Measurements from ENCODE around the gene N4BP3.

N4BP3 gene

DNA sequence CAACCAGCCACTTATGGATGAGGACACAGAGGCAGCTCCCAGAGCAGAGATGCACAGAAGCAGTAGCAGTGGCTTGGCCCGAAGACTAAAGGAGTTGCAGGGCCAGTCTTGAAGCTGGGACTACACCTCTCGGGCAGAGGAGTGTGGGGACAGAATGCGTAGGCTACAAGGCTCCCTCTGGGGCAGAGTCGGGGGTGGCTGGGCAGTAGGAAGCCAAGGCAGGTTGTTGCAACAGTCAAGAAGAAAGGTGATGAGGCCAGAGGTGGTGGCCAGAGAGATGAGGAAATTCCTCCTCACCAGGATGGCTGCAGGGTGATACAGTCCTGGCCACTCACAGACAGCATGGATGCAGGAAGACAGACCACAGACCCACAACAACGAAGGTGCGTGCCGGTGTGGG, 4.9 kb upstream of the N4BP3 start:
- Histone ChIP-seq H3K36me3 (ENCODE audit: low read length) (no peaks in the 10 kb centered on the region), H4K20me1 (ENCODE audit: low read depth, low read length) (no peaks in the 10 kb centered on the region), H3F3A (ENCODE audit: insufficient read depth) (peaks cover 13% of the 10 kb centered on the region), H3K4me2 (ENCODE audit: low read depth, low read length, poor library complexity, severe bottlenecking) (no peak overlapping the region), H3K27ac (ENCODE audit: low read depth, low read length) (no peak overlapping the region), H3K9me2 (replicated peaks; ENCODE audit: insufficient read depth, low read length) (no peaks in the 10 kb centered on the region), H2AFZ (ENCODE audit: low read depth, low read length, severe bottlenecking) (no peak overlapping the region), H3K27me3 (ENCODE audit: low read length) (no peaks in the 10 kb centered on the region), H3K79me2 (ENCODE audit: insufficient read depth, low read length) (no peaks in the 10 kb centered on the region), H3K9me3 (ENCODE audit: insufficient read depth, low read length) (no peaks in the 10 kb centered on the region), H3K4me3 (ENCODE audit: insufficient read depth, low read length, poor library complexity, severe bottlenecking) (no peak overlapping the region), H3K9ac (ENCODE audit: low read length) (no peak overlapping the region)
- TF ChIP-seq EZH2phosphoT487 (conservative IDR thresholded peaks at IDR 0.05; ENCODE audit: low read length) = no peak
- TF ChIP-seq, protein P1, sequence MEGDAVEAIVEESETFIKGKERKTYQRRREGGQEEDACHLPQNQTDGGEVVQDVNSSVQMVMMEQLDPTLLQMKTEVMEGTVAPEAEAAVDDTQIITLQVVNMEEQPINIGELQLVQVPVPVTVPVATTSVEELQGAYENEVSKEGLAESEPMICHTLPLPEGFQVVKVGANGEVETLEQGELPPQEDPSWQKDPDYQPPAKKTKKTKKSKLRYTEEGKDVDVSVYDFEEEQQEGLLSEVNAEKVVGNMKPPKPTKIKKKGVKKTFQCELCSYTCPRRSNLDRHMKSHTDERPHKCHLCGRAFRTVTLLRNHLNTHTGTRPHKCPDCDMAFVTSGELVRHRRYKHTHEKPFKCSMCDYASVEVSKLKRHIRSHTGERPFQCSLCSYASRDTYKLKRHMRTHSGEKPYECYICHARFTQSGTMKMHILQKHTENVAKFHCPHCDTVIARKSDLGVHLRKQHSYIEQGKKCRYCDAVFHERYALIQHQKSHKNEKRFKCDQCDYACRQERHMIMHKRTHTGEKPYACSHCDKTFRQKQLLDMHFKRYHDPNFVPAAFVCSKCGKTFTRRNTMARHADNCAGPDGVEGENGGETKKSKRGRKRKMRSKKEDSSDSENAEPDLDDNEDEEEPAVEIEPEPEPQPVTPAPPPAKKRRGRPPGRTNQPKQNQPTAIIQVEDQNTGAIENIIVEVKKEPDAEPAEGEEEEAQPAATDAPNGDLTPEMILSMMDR (IDR thresholded peaks at IDR 0.05; ENCODE audit: insufficient read depth, low read length, poor library complexity, severe bottlenecking) = no peak

DNA sequence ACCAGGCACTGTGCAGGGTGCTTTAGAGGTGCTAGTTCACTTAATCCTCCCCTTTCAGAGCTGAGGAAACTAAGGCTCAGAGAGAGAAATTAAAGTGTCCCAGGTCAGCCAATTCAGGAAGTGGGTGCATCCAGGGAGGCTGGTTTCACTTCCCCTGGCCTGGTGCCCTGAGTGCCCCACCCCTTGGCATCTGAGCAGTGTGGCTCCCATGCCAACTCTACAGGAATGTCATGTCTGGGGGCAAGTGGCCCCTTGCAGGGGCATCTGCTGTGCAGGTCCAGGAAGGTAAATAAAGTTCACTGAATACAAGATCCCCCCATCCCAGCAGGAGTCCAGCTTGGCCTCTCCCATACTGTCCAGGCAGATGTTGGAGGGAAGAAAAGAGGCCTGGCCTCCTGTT, 4.4 kb upstream of the N4BP3 start:
- Histone ChIP-seq H3K27ac (ENCODE audit: low read depth, low read length) (no peak overlapping the region), H4K20me1 (ENCODE audit: low read depth, low read length) (no peaks in the 10 kb centered on the region), H3K36me3 (ENCODE audit: low read length) (no peaks in the 10 kb centered on the region), H3K9me2 (replicated peaks; ENCODE audit: insufficient read depth, low read length) (no peaks in the 10 kb centered on the region), H3K27me3 (ENCODE audit: low read length) (no peaks in the 10 kb centered on the region), H2AFZ (ENCODE audit: low read depth, low read length, severe bottlenecking) (no peak overlapping the region), H3K4me3 (ENCODE audit: insufficient read depth, low read length, poor library complexity, severe bottlenecking) (no peak overlapping the region), H3K79me2 (ENCODE audit: insufficient read depth, low read length) (peaks cover 2% of the 10 kb centered on the region; the same call in 1 of the 2 replicates), H3K4me2 (ENCODE audit: low read depth, low read length, poor library complexity, severe bottlenecking) (no peak overlapping the region), H3K9ac (ENCODE audit: low read length) (no peak overlapping the region), H3F3A (ENCODE audit: insufficient read depth) (peaks cover 13% of the 10 kb centered on the region), H3K9me3 (ENCODE audit: insufficient read depth, low read length) (no peaks in the 10 kb centered on the region)
- no peak for TF ChIP-seq EZH2phosphoT487 (conservative IDR thresholded peaks at IDR 0.05; ENCODE audit: low read length)
- TF ChIP-seq, protein P1 (IDR thresholded peaks at IDR 0.05; ENCODE audit: insufficient read depth, low read length, poor library complexity, severe bottlenecking) = no peak

DNA sequence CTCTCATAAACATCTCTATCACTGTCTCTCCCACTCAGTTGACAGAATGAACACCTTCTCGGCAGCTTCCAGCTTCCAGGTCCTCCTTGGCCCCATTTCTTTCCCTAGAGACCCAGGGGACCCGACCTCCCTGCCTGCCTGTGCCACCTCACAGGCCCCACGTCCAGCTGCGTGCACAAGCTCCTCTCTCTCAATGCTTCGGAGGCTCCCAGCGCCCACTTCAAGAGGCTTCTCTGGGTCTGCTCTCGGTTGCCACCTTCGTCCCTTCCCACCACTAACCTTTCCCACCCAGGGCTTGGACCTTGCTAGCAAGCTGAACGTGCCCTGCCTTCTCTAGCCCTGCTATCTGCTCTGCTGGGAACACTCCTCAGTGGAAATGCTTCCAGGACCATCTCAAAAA, 2.8 kb upstream of the N4BP3 start:
- Histone ChIP-seq H3K36me3 (ENCODE audit: low read length) (no peaks in the 10 kb centered on the region), H3K27ac (ENCODE audit: low read depth, low read length) (no peak overlapping the region), H4K20me1 (ENCODE audit: low read depth, low read length) (no peaks in the 10 kb centered on the region), H3K9me2 (replicated peaks; ENCODE audit: insufficient read depth, low read length) (no peaks in the 10 kb centered on the region), H3K4me2 (ENCODE audit: low read depth, low read length, poor library complexity, severe bottlenecking) (no peak overlapping the region), H3K9me3 (ENCODE audit: insufficient read depth, low read length) (no peaks in the 10 kb centered on the region), H3K79me2 (ENCODE audit: insufficient read depth, low read length) (peaks cover 14% of the 10 kb centered on the region; the same call in 1 of the 2 replicates), H3K9ac (ENCODE audit: low read length) (no peak overlapping the region), H3K4me3 (ENCODE audit: insufficient read depth, low read length, poor library complexity, severe bottlenecking) (no peak overlapping the region), H3K27me3 (ENCODE audit: low read length) (no peaks in the 10 kb centered on the region), H2AFZ (ENCODE audit: low read depth, low read length, severe bottlenecking) (no peak overlapping the region), H3F3A (ENCODE audit: insufficient read depth) (peaks cover 28% of the 10 kb centered on the region)
- TF ChIP-seq EZH2phosphoT487 (conservative IDR thresholded peaks at IDR 0.05; ENCODE audit: low read length) = no peak
- TF ChIP-seq, protein P1 (IDR thresholded peaks at IDR 0.05; ENCODE audit: insufficient read depth, low read length, poor library complexity, severe bottlenecking) = no peak

All from SU-DHL-6 (cell line).